Endothelial cell of umbilical vein (primary cell): ENCODE measurements around the gene LTO1.

ENCODE experiments used
- CTCF ChIP-seq, 2 donors: IDR thresholded peaks; 1 replicate in 1 of 2; 2 replicates in 1 of 2; pipeline ENCODE4 v1.5.1; 2011; ENCODE audit warnings: low read length in 2 of 2, mild to moderate bottlenecking in 2 of 2, moderate library complexity in 2 of 2, control low read depth in 1 of 2, inconsistent platforms in 1 of 2, low read depth in 1 of 2; ENCODE audit not compliant: insufficient read depth in 1 of 2; ENCODE audit errors: extremely low read depth in 1 of 2
- EZH2 ChIP-seq: IDR thresholded peaks from 2 replicates; pipeline ENCODE4 v1.6.1; 2012; ENCODE audit warnings: borderline replicate concordance, low read depth, mild to moderate bottlenecking, moderate library complexity, low read length, inconsistent platforms; ENCODE audit not compliant: severe bottlenecking
- FOS ChIP-seq: IDR thresholded peaks from 2 replicates; pipeline ENCODE4 v1.6.1; 2011; ENCODE audit warnings: mild to moderate bottlenecking, low read length, moderate library complexity, borderline replicate concordance; ENCODE audit not compliant: insufficient read depth
- POLR2A ChIP-seq: IDR thresholded peaks from 2 replicates; pipeline ENCODE4 v1.6.1; 2012; ENCODE audit warnings: low read depth, mild to moderate bottlenecking, control low read depth, low read length
- POLR2AphosphoS5 ChIP-seq: IDR thresholded peaks from 2 replicates; pipeline ENCODE4 v1.6.1; 2012; ENCODE audit warnings: low read depth, mild to moderate bottlenecking, control low read depth, low read length, moderate library complexity; ENCODE audit not compliant: insufficient read depth

- TF ChIP-seq POLR2AphosphoS5 (no peak), CTCF (IDR thresholded peaks at IDR 0.05; ENCODE audit: extremely low read depth in 1 of 2, insufficient read depth in 1 of 2, low read depth in 1 of 2, low read length in 2 of 2) (no peak), EZH2 (no peak), POLR2A (no peak), FOS (no peak)
Observed at GRCh38 chr11:69634069-69634468, 41.1 kb downstream of the LTO1 start.
